RWPE2 (cell line): ENCODE data around the gene ARL1.

Experiments used
- ATAC-seq: fragments of 200-7000 bp; cut with Tn5 transposase; 3 replicates; pipeline ENCODE4 v1.9.1; 2021; ENCODE audit warnings: low read depth
- DNase-seq: peaks from one replicate; pipeline ENCODE4 v3.0.0-alpha.2; 2020; ENCODE audit warnings: low spot score
- H3K27ac ChIP-seq: fragments of 450-650 bp; 2 replicates; pipeline ENCODE4 v1.5.1; 2017; ENCODE audit warnings: mild to moderate bottlenecking; ENCODE audit not compliant: poor library complexity, severe bottlenecking
- H3K27me3 ChIP-seq: fragments of 250-450 bp; sonication (Bioruptor Pico); 2 replicates; pipeline ENCODE4 v1.5.1; 2021; ENCODE audit warnings: mild to moderate bottlenecking, moderate library complexity; ENCODE audit not compliant: insufficient read depth, poor library complexity, severe bottlenecking
- H3K36me3 ChIP-seq: fragments of 250-450 bp; sonication (Bioruptor Pico); 2 replicates; pipeline ENCODE4 v1.5.1; 2020; ENCODE audit warnings: low read depth, mild to moderate bottlenecking, moderate library complexity
- H3K4me1 ChIP-seq: fragments of 250-450 bp; sonication (Bioruptor Pico); 2 replicates; pipeline ENCODE4 v1.5.1; 2021; ENCODE audit warnings: mild to moderate bottlenecking, moderate library complexity; ENCODE audit not compliant: insufficient read depth, poor library complexity, severe bottlenecking
- H3K4me3 ChIP-seq: fragments of 250-450 bp; sonication (Bioruptor Pico); 2 replicates; pipeline ENCODE4 v1.5.1; 2021; ENCODE audit warnings: mild to moderate bottlenecking, moderate library complexity; ENCODE audit not compliant: severe bottlenecking
- H3K9me3 ChIP-seq: fragments of 250-450 bp; sonication (Bioruptor Pico); 2 replicates; pipeline ENCODE4 v1.5.1; 2021; ENCODE audit warnings: mild to moderate bottlenecking, moderate library complexity; ENCODE audit not compliant: severe bottlenecking
- TF ChIP-seq, protein P1 (sequence below): fragments of 450-650 bp; IDR thresholded peaks from one replicate; pipeline ENCODE4 v1.5.1; 2017; ENCODE audit warnings: mild to moderate bottlenecking, moderate library complexity; ENCODE audit not compliant: poor library complexity, severe bottlenecking

ARL1 gene

DNA sequence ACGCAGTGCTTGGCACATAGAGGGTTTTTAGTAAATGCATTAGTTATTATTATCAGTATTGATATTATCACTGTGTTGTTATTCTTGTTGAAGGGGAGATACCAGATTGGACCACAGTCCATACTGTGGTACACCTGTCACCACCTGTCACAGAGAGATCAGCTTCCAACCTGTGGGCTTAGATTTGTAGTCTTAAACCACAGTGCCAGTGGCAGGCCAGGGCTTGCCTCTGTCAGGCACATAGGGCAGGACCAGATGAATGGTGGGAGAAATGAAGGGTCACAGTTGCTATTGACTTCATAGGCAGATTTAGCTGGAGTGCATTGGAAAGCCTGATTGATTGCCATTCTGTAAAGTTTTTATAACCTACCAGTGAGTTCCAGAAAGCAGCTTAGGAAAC is 35.1 kb downstream of the ARL1 start:
- H3K36me3 ChIP-seq = peaks cover 88% of the 10 kb centered on the region

GRCh38 chr12:101368016-101368415 is 39.6 kb downstream of the ARL1 start:
- Histone ChIP-seq H3K27me3 (no peaks in the 10 kb centered on the region), H3K27ac (no peak overlapping the region), H3K36me3 (peaks cover 85% of the 10 kb centered on the region), H3K4me3 (no peak overlapping the region), H3K4me1 (no peaks in the 10 kb centered on the region), H3K9me3 (no peaks in the 10 kb centered on the region)
- ATAC-seq (no peak), DNase-seq (no peak)
- TF ChIP-seq, protein P1, sequence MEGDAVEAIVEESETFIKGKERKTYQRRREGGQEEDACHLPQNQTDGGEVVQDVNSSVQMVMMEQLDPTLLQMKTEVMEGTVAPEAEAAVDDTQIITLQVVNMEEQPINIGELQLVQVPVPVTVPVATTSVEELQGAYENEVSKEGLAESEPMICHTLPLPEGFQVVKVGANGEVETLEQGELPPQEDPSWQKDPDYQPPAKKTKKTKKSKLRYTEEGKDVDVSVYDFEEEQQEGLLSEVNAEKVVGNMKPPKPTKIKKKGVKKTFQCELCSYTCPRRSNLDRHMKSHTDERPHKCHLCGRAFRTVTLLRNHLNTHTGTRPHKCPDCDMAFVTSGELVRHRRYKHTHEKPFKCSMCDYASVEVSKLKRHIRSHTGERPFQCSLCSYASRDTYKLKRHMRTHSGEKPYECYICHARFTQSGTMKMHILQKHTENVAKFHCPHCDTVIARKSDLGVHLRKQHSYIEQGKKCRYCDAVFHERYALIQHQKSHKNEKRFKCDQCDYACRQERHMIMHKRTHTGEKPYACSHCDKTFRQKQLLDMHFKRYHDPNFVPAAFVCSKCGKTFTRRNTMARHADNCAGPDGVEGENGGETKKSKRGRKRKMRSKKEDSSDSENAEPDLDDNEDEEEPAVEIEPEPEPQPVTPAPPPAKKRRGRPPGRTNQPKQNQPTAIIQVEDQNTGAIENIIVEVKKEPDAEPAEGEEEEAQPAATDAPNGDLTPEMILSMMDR = no peak

More for the DNA sequence above, 35.1 kb downstream of the ARL1 start:
- no peaks in the 10 kb centered on the region for H3K9me3 ChIP-seq
- no peak for DNase-seq
- H3K27me3 ChIP-seq = no peaks in the 10 kb centered on the region
- no peak for ATAC-seq
- no peak overlapping the region for H3K4me3 ChIP-seq
- TF ChIP-seq, protein P1 = no peak
- H3K27ac ChIP-seq = no peak overlapping the region
- no peaks in the 10 kb centered on the region for H3K4me1 ChIP-seq

DNA sequence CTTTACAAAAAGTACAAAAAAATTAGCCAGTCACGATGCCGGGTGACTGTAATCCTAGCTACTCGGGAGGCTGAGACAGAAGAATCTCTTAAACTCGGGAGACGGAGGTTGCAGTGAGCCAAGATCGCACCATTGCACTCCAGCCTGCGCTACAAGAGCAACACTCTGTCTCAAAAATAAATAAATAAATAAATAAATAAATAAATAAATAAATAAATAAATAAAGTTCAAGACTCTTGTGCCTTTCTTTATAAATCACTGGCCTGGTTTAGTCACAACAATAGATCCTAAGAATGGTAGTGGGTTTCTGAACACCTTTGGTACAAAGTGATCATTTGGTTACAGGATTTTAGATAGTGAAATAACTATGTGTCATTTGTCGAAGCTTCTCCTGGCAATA is 46.1 kb downstream of the ARL1 start:
- TF ChIP-seq, protein P1 = no peak
- Histone ChIP-seq H3K4me3 (no peak overlapping the region), H3K4me1 (no peaks in the 10 kb centered on the region), H3K27me3 (no peaks in the 10 kb centered on the region), H3K36me3 (peaks cover 89% of the 10 kb centered on the region), H3K9me3 (no peaks in the 10 kb centered on the region), H3K27ac (no peak overlapping the region)
- DNase-seq (no peak), ATAC-seq (no peak)

DNA sequence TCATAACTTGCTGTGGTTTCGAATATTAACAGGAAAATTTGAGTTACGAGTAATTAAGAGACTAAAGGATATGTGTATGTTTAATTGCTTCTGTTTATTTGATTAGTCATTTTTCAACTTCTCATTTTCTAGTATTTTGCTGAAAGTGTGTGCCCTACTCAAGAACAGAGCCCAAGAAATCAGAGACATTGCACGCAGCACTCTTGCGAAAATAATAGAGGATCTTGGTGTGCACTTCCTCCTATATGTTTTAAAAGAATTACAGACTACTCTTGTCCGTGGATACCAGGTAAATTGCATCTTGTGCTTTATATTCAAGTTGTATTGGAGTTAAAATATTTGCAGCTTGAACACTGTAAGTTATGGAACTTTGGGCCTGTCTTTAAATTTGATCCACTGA is 50.8 kb downstream of the ARL1 start:
- Histone ChIP-seq H3K27ac (no peak overlapping the region), H3K4me1 (no peaks in the 10 kb centered on the region), H3K4me3 (no peak overlapping the region), H3K9me3 (no peaks in the 10 kb centered on the region), H3K27me3 (no peaks in the 10 kb centered on the region), H3K36me3 (peaks cover 81% of the 10 kb centered on the region)
- TF ChIP-seq, protein P1 = no peak
- ATAC-seq = no peak
- DNase-seq = no peak

GRCh38 chr12:101351682-101352081 is 55.9 kb downstream of the ARL1 start:
- Histone ChIP-seq H3K27me3 (no peaks in the 10 kb centered on the region), H3K27ac (no peak overlapping the region), H3K9me3 (no peaks in the 10 kb centered on the region), H3K4me3 (no peak overlapping the region), H3K4me1 (no peaks in the 10 kb centered on the region), H3K36me3 (peaks cover 64% of the 10 kb centered on the region)
- TF ChIP-seq, protein P1 = no peak
- DNase-seq (no peak), ATAC-seq (no peak)
